Measurements from ENCODE around the gene OR2AG1. TPM values are rescaled to one million over a fixed set of nuclear protein-coding genes. Genes with fewer than 3 reads are reported as not detected.

Gene OR2AG1
- total RNA-seq, 4 donors from 2014 or later = not detected

DNA sequence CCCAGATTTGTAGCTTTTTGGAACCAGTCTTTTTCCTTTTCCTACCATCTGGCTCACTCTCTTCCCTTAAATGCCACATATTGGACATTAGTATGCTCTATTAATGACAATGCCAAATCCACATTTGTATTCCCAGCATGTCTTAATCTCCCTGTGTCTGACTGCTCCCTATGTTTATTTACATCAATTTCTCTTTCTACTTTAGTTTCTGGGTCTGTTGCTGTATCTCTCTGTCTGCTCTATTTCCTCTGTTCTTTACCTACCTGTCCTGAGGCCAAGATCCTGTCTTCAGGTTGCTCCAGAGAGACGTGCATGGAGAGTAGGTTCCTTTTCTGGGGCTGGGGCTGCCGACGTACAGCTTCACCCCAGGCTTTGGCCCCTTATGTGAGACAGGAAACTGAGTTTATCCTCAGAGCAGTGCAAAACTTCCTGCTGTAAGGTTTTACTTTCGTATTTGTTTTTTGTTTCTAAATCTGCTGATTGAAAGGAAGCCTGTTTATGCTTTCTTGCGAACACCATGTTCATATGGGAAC, 36.7 kb upstream of the OR2AG1 start:
- peak in 2 of 3 donors; percentile 78 to 86 for DNase-seq

DNA sequence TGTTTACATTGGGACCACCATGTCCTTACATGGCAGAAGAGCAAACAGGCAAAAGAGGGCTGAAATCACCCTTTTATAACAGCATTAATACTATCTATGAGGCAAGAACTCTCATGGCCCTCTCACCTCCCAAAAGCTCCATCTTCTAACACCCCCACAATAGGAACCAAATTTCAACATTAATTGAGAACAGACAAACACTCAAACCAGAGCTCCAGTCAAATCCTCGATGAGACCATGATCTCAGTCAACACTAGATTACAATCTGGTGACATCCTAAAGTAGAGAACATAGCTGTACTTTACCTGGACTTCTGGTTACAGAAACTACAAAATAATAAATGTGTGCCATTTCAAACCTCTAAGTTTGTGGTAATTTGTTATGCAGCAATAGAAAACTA, 36.2 kb upstream of the OR2AG1 start:
- Histone ChIP-seq H3K4me3 (peak overlapping the region; percentile 29 to 51 (median 36)), H3K27me3 (no peaks in the 10 kb centered on the region), H3K4me1 (peaks cover 0 to 7% (median 2%) of the 10 kb centered on the region in 4 donors), H3K9me3 (no peaks in the 10 kb centered on the region), H3K36me3 (no peaks in the 10 kb centered on the region), H3K27ac (peak overlapping the region; percentile 75 to 83 (median 79))
- TF ChIP-seq CTCF (IDR thresholded peaks at IDR 0.05) (no peak), POLR2A (IDR thresholded peaks at IDR 0.05) (no peak)
- DNase-seq = no peak

More for the DNA sequence above, 36.7 kb upstream of the OR2AG1 start:
- peak overlapping the region; percentile 29 to 51 (median 36) for H3K4me3 ChIP-seq
- H3K36me3 ChIP-seq = no peaks in the 10 kb centered on the region
- H3K27me3 ChIP-seq = no peaks in the 10 kb centered on the region
- peak overlapping the region; percentile 75 to 83 (median 79) for H3K27ac ChIP-seq
- H3K9me3 ChIP-seq = no peaks in the 10 kb centered on the region
- H3K4me1 ChIP-seq = peaks cover 0 to 7% (median 2%) of the 10 kb centered on the region in 4 donors
- TF ChIP-seq CTCF (IDR thresholded peaks at IDR 0.05) (no peak), POLR2A (IDR thresholded peaks at IDR 0.05) (peak; percentile 33 to 64)

GRCh38 chr11:6747097-6747668, 35.6 kb upstream of the OR2AG1 start:
- no peak overlapping the region for H3K4me3 ChIP-seq
- H3K27ac ChIP-seq = peak overlapping the region; percentile 75 to 83 (median 79)
- peaks cover 0 to 7% (median 2%) of the 10 kb centered on the region in 4 donors for H3K4me1 ChIP-seq
- TF ChIP-seq POLR2A (IDR thresholded peaks at IDR 0.05) = no peak
- no peak for TF ChIP-seq CTCF (IDR thresholded peaks at IDR 0.05)
- no peaks in the 10 kb centered on the region for H3K27me3 ChIP-seq
- H3K36me3 ChIP-seq = no peaks in the 10 kb centered on the region
- no peak for DNase-seq
- H3K9me3 ChIP-seq = no peaks in the 10 kb centered on the region

DNA sequence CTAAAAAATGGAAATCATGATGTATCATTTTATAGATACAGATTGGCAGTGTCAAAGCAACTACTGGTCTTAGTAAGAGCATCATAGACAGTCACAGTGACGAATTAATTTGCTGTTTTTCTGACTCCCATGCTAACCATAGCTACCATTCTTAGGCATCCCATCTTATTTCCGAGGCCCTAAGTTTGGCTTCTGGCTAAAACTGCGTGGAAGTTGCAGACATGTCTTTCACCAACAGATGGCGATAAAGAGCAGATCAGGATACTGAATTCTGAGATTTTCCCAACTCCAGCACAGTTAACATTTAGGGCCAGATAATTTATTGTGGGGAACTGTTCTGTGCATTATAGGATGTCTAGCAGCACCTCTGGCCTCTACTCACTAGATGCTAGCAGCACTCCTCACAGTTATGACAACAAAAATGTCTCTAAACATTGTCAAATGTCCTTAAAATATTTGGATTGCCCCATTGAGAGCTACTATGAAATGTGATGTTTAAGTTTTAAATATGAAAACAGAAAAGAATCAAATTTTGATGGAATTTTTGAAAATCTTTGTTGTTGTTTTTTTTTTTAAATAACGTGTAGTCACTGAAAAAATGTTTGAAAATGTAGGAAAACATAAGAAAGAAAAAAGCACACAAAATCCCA, 27.4 kb upstream of the OR2AG1 start:
- H3K4me1 ChIP-seq = no peaks in the 10 kb centered on the region
- no peaks in the 10 kb centered on the region for H3K36me3 ChIP-seq
- no peak overlapping the region for H3K27ac ChIP-seq
- H3K27me3 ChIP-seq = no peaks in the 10 kb centered on the region
- DNase-seq = peak in 1 of 3 donors; percentile 63
- no peaks in the 10 kb centered on the region for H3K9me3 ChIP-seq
- H3K4me3 ChIP-seq = no peak overlapping the region
- TF ChIP-seq POLR2A (IDR thresholded peaks at IDR 0.05) (no peak), CTCF (IDR thresholded peaks at IDR 0.05) (peak; percentile 60 to 90 (median 76))

- no peaks in the 10 kb centered on the region for H3K36me3 ChIP-seq
- H3K27me3 ChIP-seq = no peaks in the 10 kb centered on the region
- TF ChIP-seq CTCF (IDR thresholded peaks at IDR 0.05) = no peak
- TF ChIP-seq POLR2A (IDR thresholded peaks at IDR 0.05) = no peak
- no peak overlapping the region for H3K27ac ChIP-seq
- DNase-seq = no peak
- H3K4me1 ChIP-seq = no peaks in the 10 kb centered on the region
- H3K9me3 ChIP-seq = no peaks in the 10 kb centered on the region
- no peak overlapping the region for H3K4me3 ChIP-seq
Observed at GRCh38 chr11:6755953-6756347, 26.9 kb upstream of the OR2AG1 start.

Measured in Peyer's patch (tissue), 4 donors.